ENCODE data around the gene MAN1B1.

Gene MAN1B1

DNA sequence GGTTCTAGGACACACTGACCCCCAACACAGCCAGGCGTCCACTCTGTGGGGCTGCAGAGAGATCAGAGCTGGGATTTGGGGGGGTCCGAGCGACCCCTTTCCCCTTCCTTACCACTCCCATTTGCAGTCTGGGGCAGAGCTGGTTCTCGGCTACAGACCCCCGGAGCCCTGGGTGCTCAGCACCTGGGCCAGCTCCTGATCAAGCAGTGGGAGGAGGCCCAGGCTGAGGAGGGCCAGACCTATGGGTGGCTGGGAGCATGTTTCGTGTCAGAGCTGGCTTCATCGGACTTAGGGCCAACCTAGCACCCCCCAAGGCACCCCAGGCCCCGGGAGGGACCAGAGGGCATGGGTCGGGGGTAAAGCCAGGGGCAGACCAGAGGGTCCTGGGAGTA lies 59.7 kb downstream of the MAN1B1 start:
- TF ChIP-seq FOXM1 (IDR thresholded peaks at IDR 0.05; ENCODE audit: borderline replicate concordance, low read depth) (no peak), REST (IDR thresholded peaks at IDR 0.05; ENCODE audit: low read depth) (peak; percentile 85), ZBTB7A (IDR thresholded peaks at IDR 0.05; ENCODE audit: low read depth) (no peak)

DNA sequence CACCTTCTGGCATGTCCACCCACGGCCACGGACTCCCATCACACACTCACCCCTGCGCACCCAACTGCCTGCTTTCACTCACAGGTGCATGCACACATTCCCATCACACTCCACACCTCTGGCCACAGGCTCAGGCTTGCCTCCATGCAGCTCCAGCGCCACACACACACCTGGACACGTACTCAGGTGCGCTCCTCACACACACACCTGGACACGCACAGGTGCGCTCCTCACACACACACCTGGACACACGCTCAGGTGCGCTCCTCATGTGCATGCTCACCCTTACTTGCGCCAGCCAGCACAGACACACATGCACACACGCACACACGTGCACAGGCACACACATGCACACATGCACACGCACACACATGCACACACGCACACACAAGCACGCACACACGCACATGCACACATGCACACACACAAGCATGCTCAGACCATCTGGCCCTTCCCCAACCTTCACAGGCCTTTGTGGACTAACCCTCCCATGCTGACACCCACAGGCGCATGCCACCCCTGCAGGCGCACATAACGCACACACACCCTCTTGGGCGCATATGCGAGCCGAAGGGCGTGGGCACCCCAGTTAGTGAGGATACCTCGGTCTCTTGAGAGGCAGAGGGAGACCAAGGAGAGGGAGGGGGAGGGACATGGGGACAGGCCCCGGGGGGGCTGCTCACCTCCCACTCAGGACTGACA lies 60.5 kb downstream of the MAN1B1 start:
- TF ChIP-seq MAX (IDR thresholded peaks at IDR 0.05), result no peak
- no peak for TF ChIP-seq YY1 (IDR thresholded peaks at IDR 0.05; ENCODE audit: low read depth)
- TF ChIP-seq EP300 (IDR thresholded peaks at IDR 0.05; ENCODE audit: borderline replicate concordance), result no peak
- TF ChIP-seq CREB1 (IDR thresholded peaks at IDR 0.05; ENCODE audit: low read depth), result no peak
- no peak for TF ChIP-seq RAD21 (IDR thresholded peaks at IDR 0.05; ENCODE audit: low read depth)
- TF ChIP-seq TAF1 (IDR thresholded peaks at IDR 0.05; ENCODE audit: low read depth), result no peak
- no peak for TF ChIP-seq ZBTB7A (IDR thresholded peaks at IDR 0.05; ENCODE audit: low read depth)
- TF ChIP-seq TEAD4 (IDR thresholded peaks at IDR 0.05), result no peak
- TF ChIP-seq REST (IDR thresholded peaks at IDR 0.05; ENCODE audit: low read depth), result no peak
- no peak for TF ChIP-seq NFIC (IDR thresholded peaks at IDR 0.05)
- no peak for TF ChIP-seq TCF12 (IDR thresholded peaks at IDR 0.05; ENCODE audit: low read depth)
- no peak for TF ChIP-seq FOXM1 (IDR thresholded peaks at IDR 0.05; ENCODE audit: borderline replicate concordance, low read depth)
- TF ChIP-seq CEBPB (IDR thresholded peaks at IDR 0.05), result no peak
- no peak for TF ChIP-seq USF1 (IDR thresholded peaks at IDR 0.05)
- no peak for TF ChIP-seq EGR1 (IDR thresholded peaks at IDR 0.05)

DNA sequence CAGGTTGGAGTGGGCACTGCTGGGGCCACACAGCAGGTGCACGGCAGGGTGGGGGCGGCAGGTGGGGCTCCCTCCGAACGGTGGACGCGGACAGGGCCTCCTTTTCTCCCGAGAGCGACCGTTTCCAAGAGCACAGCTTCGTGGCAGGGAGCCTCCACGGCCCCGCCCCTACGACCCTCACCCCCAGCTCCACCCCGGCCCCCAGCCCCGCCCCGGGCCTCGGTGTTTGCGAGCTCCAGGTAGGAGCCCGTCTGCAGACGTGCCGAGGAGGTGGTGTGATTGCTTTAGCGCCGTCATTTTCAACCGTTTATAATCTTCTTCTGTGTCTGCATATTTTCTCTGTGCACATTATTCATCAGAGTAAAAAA lies 61.0 kb downstream of the MAN1B1 start:
- no peak for TF ChIP-seq TEAD4 (IDR thresholded peaks at IDR 0.05)
- no peak for TF ChIP-seq ZBTB7A (IDR thresholded peaks at IDR 0.05; ENCODE audit: low read depth)
- no peak for TF ChIP-seq TAF1 (IDR thresholded peaks at IDR 0.05; ENCODE audit: low read depth)
- TF ChIP-seq REST (IDR thresholded peaks at IDR 0.05; ENCODE audit: low read depth), result no peak
- TF ChIP-seq CREB1 (IDR thresholded peaks at IDR 0.05; ENCODE audit: low read depth), result no peak
- TF ChIP-seq FOXM1 (IDR thresholded peaks at IDR 0.05; ENCODE audit: borderline replicate concordance, low read depth), result no peak
- TF ChIP-seq EGR1 (IDR thresholded peaks at IDR 0.05), result no peak
- TF ChIP-seq RAD21 (IDR thresholded peaks at IDR 0.05; ENCODE audit: low read depth), result no peak

DNA sequence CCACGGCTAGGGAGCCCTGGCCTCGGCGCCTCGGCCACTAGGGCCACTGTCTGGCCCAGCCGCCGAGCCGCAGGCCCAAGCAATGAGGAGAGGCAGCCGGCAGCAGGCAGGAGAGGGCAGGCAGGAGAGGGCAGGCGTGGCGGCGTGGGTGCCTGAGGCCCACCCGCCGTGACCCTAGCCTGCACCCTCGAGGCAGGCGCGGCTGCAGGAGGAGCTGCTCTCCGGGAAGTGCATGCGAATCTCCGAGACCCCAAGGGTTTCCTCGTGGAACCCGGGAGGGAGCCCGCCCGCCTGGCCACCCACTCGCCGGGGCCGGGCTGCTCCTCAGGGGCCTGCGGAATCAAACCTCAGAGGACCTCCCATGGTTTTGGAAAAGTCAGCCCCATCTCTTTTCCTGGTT lies 61.5 kb downstream of the MAN1B1 start:
- no peak for TF ChIP-seq RAD21 (IDR thresholded peaks at IDR 0.05; ENCODE audit: low read depth)
- TF ChIP-seq USF1 (IDR thresholded peaks at IDR 0.05), result no peak
- no peak for TF ChIP-seq REST (IDR thresholded peaks at IDR 0.05; ENCODE audit: low read depth)
- TF ChIP-seq NFIC (IDR thresholded peaks at IDR 0.05), result no peak
- TF ChIP-seq MAX (IDR thresholded peaks at IDR 0.05), result no peak
- no peak for TF ChIP-seq CREB1 (IDR thresholded peaks at IDR 0.05; ENCODE audit: low read depth)
- TF ChIP-seq CEBPB (IDR thresholded peaks at IDR 0.05), result no peak
- no peak for TF ChIP-seq TAF1 (IDR thresholded peaks at IDR 0.05; ENCODE audit: low read depth)
- TF ChIP-seq FOXM1 (IDR thresholded peaks at IDR 0.05; ENCODE audit: borderline replicate concordance, low read depth), result no peak
- no peak for TF ChIP-seq YY1 (IDR thresholded peaks at IDR 0.05; ENCODE audit: low read depth)
- no peak for TF ChIP-seq EGR1 (IDR thresholded peaks at IDR 0.05)
- no peak for TF ChIP-seq ZBTB7A (IDR thresholded peaks at IDR 0.05; ENCODE audit: low read depth)
- TF ChIP-seq TCF12 (IDR thresholded peaks at IDR 0.05; ENCODE audit: low read depth), result no peak
- no peak for TF ChIP-seq TEAD4 (IDR thresholded peaks at IDR 0.05)
- no peak for TF ChIP-seq EP300 (IDR thresholded peaks at IDR 0.05; ENCODE audit: borderline replicate concordance)

Data from Ishikawa (cell line).